DOHH2 (cell line): ENCODE results near the gene CNTN1.

ENCODE experiments used
- H3F3A ChIP-seq: fragments of 200-600 bp; sonication (generic), shearing (Covaris generic); 2 replicates; pipeline ENCODE4 v1.6.0; 2016; ENCODE audit warnings: antibody characterized with exemption, mild to moderate bottlenecking; ENCODE audit not compliant: control insufficient read depth, insufficient read depth
- H3K27ac ChIP-seq: fragments of 200-600 bp; sonication (generic); 2 replicates; pipeline ENCODE4 v1.5.1; 2014; ENCODE audit warnings: low read depth, mild to moderate bottlenecking, low read length, moderate library complexity
- H3K27me3 ChIP-seq: fragments of 200-600 bp; sonication (generic); 2 replicates; pipeline ENCODE4 v1.6.1; 2014; ENCODE audit warnings: mild to moderate bottlenecking, low read length, mixed read lengths; ENCODE audit not compliant: control insufficient read depth
- H3K36me3 ChIP-seq: fragments of 200-600 bp; sonication (generic); 2 replicates; pipeline ENCODE4 v1.6.1; 2014; ENCODE audit warnings: mild to moderate bottlenecking, low read length, moderate library complexity, mixed read lengths; ENCODE audit not compliant: control insufficient read depth
- H3K4me1 ChIP-seq: fragments of 200-600 bp; sonication (generic); 2 replicates; pipeline ENCODE4 v1.6.1; 2014; ENCODE audit warnings: mild to moderate bottlenecking, low read length, mixed read lengths; ENCODE audit not compliant: control insufficient read depth
- H3K4me2 ChIP-seq: fragments of 200-600 bp; sonication (generic); 2 replicates; pipeline ENCODE4 v1.6.0; 2014; ENCODE audit warnings: mild to moderate bottlenecking, low read length, moderate library complexity
- H3K4me3 ChIP-seq: fragments of 200-600 bp; sonication (generic); 2 replicates; pipeline ENCODE4 v1.5.1; 2014; ENCODE audit warnings: mild to moderate bottlenecking, low read length, mixed read lengths
- H3K79me2 ChIP-seq: fragments of 200-600 bp; sonication (generic); 2 replicates; pipeline ENCODE4 v1.6.1; 2014; ENCODE audit warnings: mild to moderate bottlenecking, low read length, mixed read lengths; ENCODE audit not compliant: control insufficient read depth
- H3K9me2 ChIP-seq: fragments of 200-600 bp; sonication (generic); replicated peaks from 2 replicates; pipeline ENCODE4 v1.6.1; 2014; ENCODE audit warnings: mild to moderate bottlenecking, low read length, mixed read lengths; ENCODE audit not compliant: control insufficient read depth
- H3K9me3 ChIP-seq: fragments of 200-600 bp; sonication (generic); 2 replicates; pipeline ENCODE4 v1.6.1; 2014; ENCODE audit warnings: antibody characterized with exemption, low read length, mixed read lengths; ENCODE audit not compliant: control insufficient read depth, insufficient read depth
- H4K20me1 ChIP-seq: fragments of 200-600 bp; sonication (generic); 2 replicates; pipeline ENCODE4 v1.6.0; 2014; ENCODE audit warnings: low read depth, mild to moderate bottlenecking, antibody characterized with exemption, low read length, moderate library complexity; ENCODE audit not compliant: control insufficient read depth, insufficient read depth
- EZH2phosphoT487 ChIP-seq: fragments of 200-600 bp; sonication (generic); IDR thresholded peaks from 2 replicates; pipeline ENCODE4 v1.6.1; 2017; ENCODE audit warnings: borderline replicate concordance, mild to moderate bottlenecking, antibody characterized with exemption, low read length, moderate library complexity, mixed read lengths
- TF ChIP-seq, protein P1 (sequence below): fragments of 200-600 bp; sonication (generic); IDR thresholded peaks from one replicate; pipeline ENCODE4 v1.5.1; 2014; ENCODE audit warnings: antibody characterized with exemption, mild to moderate bottlenecking, low read depth, low read length; ENCODE audit not compliant: poor library complexity, severe bottlenecking

The CNTN1 gene

DNA sequence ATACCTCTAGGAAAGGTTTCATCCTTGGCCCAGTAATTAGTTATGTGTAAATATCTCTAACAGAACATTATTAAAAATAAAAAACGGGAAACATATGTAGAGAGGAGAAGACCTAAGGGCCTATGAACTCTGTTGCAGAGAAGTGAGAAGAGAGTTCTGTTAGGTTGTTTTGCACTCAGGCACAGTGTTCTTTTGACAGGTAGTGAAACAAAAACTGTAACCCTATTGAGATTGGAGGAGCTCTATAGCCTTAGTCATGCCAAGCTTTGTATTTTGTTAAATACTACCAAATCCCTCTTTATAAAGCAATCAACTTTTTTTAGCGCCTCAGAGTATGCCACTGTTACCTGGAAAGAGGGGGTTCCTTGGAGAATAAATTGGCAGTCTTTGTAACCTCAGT is 77.6 kb downstream of the CNTN1 start:
- Histone ChIP-seq H4K20me1 (no peaks in the 10 kb centered on the region), H3K4me2 (no peak overlapping the region), H3K4me1 (no peaks in the 10 kb centered on the region), H3K27me3 (no peaks in the 10 kb centered on the region), H3K9me3 (no peaks in the 10 kb centered on the region), H3F3A (no peaks in the 10 kb centered on the region), H3K79me2 (no peaks in the 10 kb centered on the region), H3K36me3 (no peaks in the 10 kb centered on the region), H3K27ac (no peak overlapping the region), H3K9me2 (no peaks in the 10 kb centered on the region), H3K4me3 (no peak overlapping the region)
- no peak for TF ChIP-seq EZH2phosphoT487
- TF ChIP-seq, protein P1, sequence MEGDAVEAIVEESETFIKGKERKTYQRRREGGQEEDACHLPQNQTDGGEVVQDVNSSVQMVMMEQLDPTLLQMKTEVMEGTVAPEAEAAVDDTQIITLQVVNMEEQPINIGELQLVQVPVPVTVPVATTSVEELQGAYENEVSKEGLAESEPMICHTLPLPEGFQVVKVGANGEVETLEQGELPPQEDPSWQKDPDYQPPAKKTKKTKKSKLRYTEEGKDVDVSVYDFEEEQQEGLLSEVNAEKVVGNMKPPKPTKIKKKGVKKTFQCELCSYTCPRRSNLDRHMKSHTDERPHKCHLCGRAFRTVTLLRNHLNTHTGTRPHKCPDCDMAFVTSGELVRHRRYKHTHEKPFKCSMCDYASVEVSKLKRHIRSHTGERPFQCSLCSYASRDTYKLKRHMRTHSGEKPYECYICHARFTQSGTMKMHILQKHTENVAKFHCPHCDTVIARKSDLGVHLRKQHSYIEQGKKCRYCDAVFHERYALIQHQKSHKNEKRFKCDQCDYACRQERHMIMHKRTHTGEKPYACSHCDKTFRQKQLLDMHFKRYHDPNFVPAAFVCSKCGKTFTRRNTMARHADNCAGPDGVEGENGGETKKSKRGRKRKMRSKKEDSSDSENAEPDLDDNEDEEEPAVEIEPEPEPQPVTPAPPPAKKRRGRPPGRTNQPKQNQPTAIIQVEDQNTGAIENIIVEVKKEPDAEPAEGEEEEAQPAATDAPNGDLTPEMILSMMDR, result no peak

DNA sequence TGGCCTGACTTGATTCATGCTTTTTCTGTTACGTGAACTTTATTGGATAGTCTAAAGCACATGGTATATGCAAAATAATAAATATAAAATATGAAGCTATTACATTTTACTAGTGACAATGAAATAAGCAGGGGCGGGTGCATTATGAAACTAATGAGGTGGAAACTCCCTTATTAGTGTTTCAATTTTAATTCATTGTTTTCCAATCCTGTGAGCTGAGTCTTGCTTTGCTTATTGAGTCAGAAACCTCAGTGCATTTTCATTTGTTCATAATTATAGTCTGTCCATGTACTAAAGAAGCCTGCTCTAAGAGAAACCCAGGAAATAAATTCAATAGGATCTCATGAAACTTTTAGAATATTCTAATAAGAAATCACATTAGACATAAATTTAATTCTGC is 78.5 kb downstream of the CNTN1 start:
- Histone ChIP-seq H3K4me2 (no peak overlapping the region), H3K79me2 (no peaks in the 10 kb centered on the region), H3K4me1 (no peaks in the 10 kb centered on the region), H3K9me3 (no peaks in the 10 kb centered on the region), H3F3A (no peaks in the 10 kb centered on the region), H3K27ac (no peak overlapping the region), H3K4me3 (no peak overlapping the region), H4K20me1 (no peaks in the 10 kb centered on the region), H3K27me3 (no peaks in the 10 kb centered on the region), H3K9me2 (no peaks in the 10 kb centered on the region), H3K36me3 (no peaks in the 10 kb centered on the region)
- TF ChIP-seq, protein P1, result no peak
- TF ChIP-seq EZH2phosphoT487, result no peak

- H3K4me1 ChIP-seq, result no peaks in the 10 kb centered on the region
- H3K27me3 ChIP-seq, result no peaks in the 10 kb centered on the region
- no peaks in the 10 kb centered on the region for H4K20me1 ChIP-seq
- no peak overlapping the region for H3K27ac ChIP-seq
- TF ChIP-seq, protein P1, result no peak
- TF ChIP-seq EZH2phosphoT487, result no peak
- no peak overlapping the region for H3K4me3 ChIP-seq
- no peaks in the 10 kb centered on the region for H3F3A ChIP-seq
- H3K36me3 ChIP-seq, result no peaks in the 10 kb centered on the region
- H3K9me2 ChIP-seq, result no peaks in the 10 kb centered on the region
- no peaks in the 10 kb centered on the region for H3K79me2 ChIP-seq
- H3K9me3 ChIP-seq, result no peaks in the 10 kb centered on the region
- no peak overlapping the region for H3K4me2 ChIP-seq
Observed at GRCh38 chr12:40775661-40776060, 83.4 kb downstream of the CNTN1 start.

DNA sequence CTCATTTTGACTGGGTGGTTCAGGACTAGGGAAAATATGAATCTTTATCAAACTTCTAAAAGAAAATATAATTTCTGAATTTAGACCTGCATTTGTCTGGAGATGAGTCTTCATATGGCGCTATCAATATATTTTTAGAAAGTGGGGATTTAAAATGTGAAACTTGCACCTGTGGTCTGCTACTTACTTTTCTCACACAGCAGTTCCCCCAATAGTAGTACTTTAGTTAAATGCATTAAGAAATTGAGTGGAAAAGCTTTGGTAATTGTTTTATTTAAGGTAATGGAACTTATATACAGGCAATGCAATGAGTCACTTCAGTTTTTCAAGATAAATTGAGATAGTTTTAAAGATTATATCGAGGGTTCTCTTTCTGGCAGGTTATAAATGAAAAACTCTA is 91.9 kb downstream of the CNTN1 start:
- H3K9me3 ChIP-seq, result no peaks in the 10 kb centered on the region
- no peak overlapping the region for H3K27ac ChIP-seq
- H3K9me2 ChIP-seq, result no peaks in the 10 kb centered on the region
- H3K4me3 ChIP-seq, result no peak overlapping the region
- no peaks in the 10 kb centered on the region for H3K36me3 ChIP-seq
- no peaks in the 10 kb centered on the region for H3K4me1 ChIP-seq
- TF ChIP-seq, protein P1, result no peak
- TF ChIP-seq EZH2phosphoT487, result no peak
- no peak overlapping the region for H3K4me2 ChIP-seq
- H4K20me1 ChIP-seq, result no peaks in the 10 kb centered on the region
- H3F3A ChIP-seq, result no peaks in the 10 kb centered on the region
- H3K27me3 ChIP-seq, result no peaks in the 10 kb centered on the region
- no peaks in the 10 kb centered on the region for H3K79me2 ChIP-seq
